SU-DHL-6 (cell line): ENCODE results near the gene KIF5B.

Experiments
- H2AFZ ChIP-seq: fragments of 200-600 bp; sonication (generic); 2 replicates; pipeline ENCODE4 v1.6.1; 2014; ENCODE audit warnings: low read depth, mild to moderate bottlenecking, moderate library complexity, mixed read lengths, antibody characterized with exemption, low read length; ENCODE audit not compliant: severe bottlenecking
- H3F3A ChIP-seq: fragments of 200-600 bp; shearing (Covaris generic); 2 replicates; pipeline ENCODE4 v1.6.0; 2016; ENCODE audit warnings: antibody characterized with exemption, mild to moderate bottlenecking; ENCODE audit not compliant: insufficient read depth
- H3K27ac ChIP-seq: fragments of 200-600 bp; sonication (generic); 2 replicates; pipeline ENCODE4 v1.5.1; 2016; ENCODE audit warnings: low read depth, mild to moderate bottlenecking, low read length, moderate library complexity, mixed read lengths
- H3K27me3 ChIP-seq: fragments of 200-600 bp; sonication (generic), shearing (Covaris generic); 2 replicates; pipeline ENCODE4 v1.6.0; 2014; ENCODE audit warnings: mild to moderate bottlenecking, low read length
- H3K36me3 ChIP-seq: fragments of 200-600 bp; sonication (generic); 2 replicates; pipeline ENCODE4 v1.6.1; 2014; ENCODE audit warnings: mild to moderate bottlenecking, low read length, mixed read lengths
- H3K4me2 ChIP-seq: fragments of 300-600, 200-600 bp; shearing (Covaris generic), sonication (generic); 2 replicates; pipeline ENCODE4 v1.6.0; 2014; ENCODE audit warnings: low read length, low read depth, mild to moderate bottlenecking; ENCODE audit not compliant: poor library complexity, severe bottlenecking
- H3K4me3 ChIP-seq: fragments of 200-600 bp; sonication (generic); 2 replicates; pipeline ENCODE4 v1.5.1; 2014; ENCODE audit warnings: antibody characterized with exemption, low read length, mild to moderate bottlenecking, mixed read lengths; ENCODE audit not compliant: insufficient read depth, poor library complexity, severe bottlenecking
- H3K79me2 ChIP-seq: fragments of 200-600 bp; sonication (generic); 2 replicates; pipeline ENCODE4 v1.6.1; 2014; ENCODE audit warnings: mild to moderate bottlenecking, low read length, moderate library complexity; ENCODE audit not compliant: insufficient read depth
- H3K9ac ChIP-seq: fragments of 200-600 bp; sonication (generic); 2 replicates; pipeline ENCODE4 v1.7.0; 2014; ENCODE audit warnings: mild to moderate bottlenecking, low read length
- H3K9me2 ChIP-seq: fragments of 200-600 bp; sonication (generic); replicated peaks from 2 replicates; pipeline ENCODE4 v1.6.1; 2014; ENCODE audit warnings: low read length; ENCODE audit not compliant: insufficient read depth
- H3K9me3 ChIP-seq: fragments of 200-600 bp; sonication (generic); 2 replicates; pipeline ENCODE4 v1.6.1; 2014; ENCODE audit warnings: low read length, mixed read lengths; ENCODE audit not compliant: insufficient read depth
- H4K20me1 ChIP-seq: fragments of 200-600 bp; sonication (generic); 2 replicates; pipeline ENCODE4 v1.6.1; 2014; ENCODE audit warnings: low read depth, mild to moderate bottlenecking, antibody characterized with exemption, low read length, moderate library complexity, mixed read lengths
- CTCF ChIP-seq: fragments of 200-600 bp; sonication (generic); IDR thresholded peaks from one replicate; pipeline ENCODE4 v1.5.1; 2017; ENCODE audit warnings: antibody characterized with exemption, mild to moderate bottlenecking, low read length, moderate library complexity; ENCODE audit not compliant: insufficient read depth, poor library complexity, severe bottlenecking
- EZH2phosphoT487 ChIP-seq: fragments of 200-600 bp; sonication (generic), shearing (Covaris generic); conservative IDR thresholded peaks from 2 replicates; pipeline ENCODE4 v1.6.1; 2018; ENCODE audit warnings: mild to moderate bottlenecking, antibody characterized with exemption, low read length, moderate library complexity, mixed read lengths

The KIF5B gene

GRCh38 chr10:32031424-32031823 lies 24.8 kb downstream of the KIF5B start:
- no peak overlapping the region for H3K4me2 ChIP-seq
- peaks cover 22% of the 10 kb centered on the region for H3K79me2 ChIP-seq
- H3K4me3 ChIP-seq = no peak overlapping the region
- no peak overlapping the region for H3K27ac ChIP-seq
- no peaks in the 10 kb centered on the region for H3K27me3 ChIP-seq
- H3K9me2 ChIP-seq = no peaks in the 10 kb centered on the region
- H3K9me3 ChIP-seq = no peaks in the 10 kb centered on the region
- H2AFZ ChIP-seq = no peak overlapping the region
- H4K20me1 ChIP-seq = peaks cover 13% of the 10 kb centered on the region
- TF ChIP-seq CTCF (no peak), EZH2phosphoT487 (no peak)
- H3K9ac ChIP-seq = no peak overlapping the region
- H3K36me3 ChIP-seq = peaks cover 87% of the 10 kb centered on the region
- peaks cover 18% of the 10 kb centered on the region; the same call in 1 of the 2 replicates for H3F3A ChIP-seq

GRCh38 chr10:32028710-32029109 lies 27.5 kb downstream of the KIF5B start:
- Histone ChIP-seq H3K27me3 (no peaks in the 10 kb centered on the region), H3K9ac (no peak overlapping the region), H3K4me2 (no peak overlapping the region), H4K20me1 (peaks cover 16% of the 10 kb centered on the region), H3K9me3 (no peaks in the 10 kb centered on the region), H2AFZ (no peak overlapping the region), H3K4me3 (no peak overlapping the region), H3K36me3 (peaks cover 71% of the 10 kb centered on the region), H3K79me2 (peaks cover 35% of the 10 kb centered on the region), H3K27ac (no peak overlapping the region), H3F3A (peaks cover 7% of the 10 kb centered on the region; the same call in 1 of the 2 replicates), H3K9me2 (no peaks in the 10 kb centered on the region)
- TF ChIP-seq EZH2phosphoT487 (no peak), CTCF (no peak)

- H4K20me1 ChIP-seq = peaks cover 25% of the 10 kb centered on the region; the same call in 1 of the 2 replicates
- no peaks in the 10 kb centered on the region for H3K9me3 ChIP-seq
- H3K36me3 ChIP-seq = peaks cover 74% of the 10 kb centered on the region
- H3K27me3 ChIP-seq = no peaks in the 10 kb centered on the region
- H3F3A ChIP-seq = peaks cover 20% of the 10 kb centered on the region
- H3K4me3 ChIP-seq = no peak overlapping the region
- no peaks in the 10 kb centered on the region for H3K9me2 ChIP-seq
- H3K9ac ChIP-seq = no peak overlapping the region
- H2AFZ ChIP-seq = no peak overlapping the region
- TF ChIP-seq EZH2phosphoT487 (no peak), CTCF (no peak)
- H3K4me2 ChIP-seq = no peak overlapping the region
- H3K79me2 ChIP-seq = peaks cover 20% of the 10 kb centered on the region; the same call in 1 of the 2 replicates
- H3K27ac ChIP-seq = no peak overlapping the region
These were observed 33.0 kb downstream of the KIF5B start for GRCh38 chr10:32023264-32023663.
